Osteoblast (primary cell): ENCODE data around the gene SPP2. TPM values are rescaled to one million over a fixed set of nuclear protein-coding genes. Genes with fewer than 3 reads are reported as not detected.

Experiments used
- DNase-seq: peaks from one replicate; pipeline ENCODE4 v3.0.0; 2011; ENCODE audit warnings: low spot score, mixed read lengths; ENCODE audit not compliant: insufficient read length; ENCODE audit errors: missing footprints
- H2AFZ ChIP-seq: 2 replicates; pipeline ENCODE4 v1.6.0; 2011; ENCODE audit warnings: mild to moderate bottlenecking, low read length
- H3K27ac ChIP-seq: 2 replicates; pipeline ENCODE4 v1.5.1; 2011; ENCODE audit warnings: mild to moderate bottlenecking, low read depth, low read length, moderate library complexity
- H3K27me3 ChIP-seq: 2 replicates; pipeline ENCODE4 v1.6.0; 2012; ENCODE audit warnings: mild to moderate bottlenecking, control low read depth, inconsistent platforms, low read length, moderate library complexity; ENCODE audit not compliant: insufficient read depth
- H3K36me3 ChIP-seq: 2 replicates; pipeline ENCODE4 v1.5.1; 2011; ENCODE audit warnings: mild to moderate bottlenecking, low read length, control low read depth, moderate library complexity; ENCODE audit not compliant: insufficient read depth
- H3K4me1 ChIP-seq: 2 replicates; pipeline ENCODE4 v1.5.1; 2011; ENCODE audit warnings: mild to moderate bottlenecking, low read length, control low read depth, moderate library complexity; ENCODE audit not compliant: insufficient read depth
- H3K4me2 ChIP-seq: 2 replicates; pipeline ENCODE4 v1.6.0; 2011; ENCODE audit warnings: mild to moderate bottlenecking, low read length; ENCODE audit not compliant: insufficient read depth
- H3K4me3 ChIP-seq: fragments of 200-600 bp; sonication (generic); 3 replicates; pipeline ENCODE4 v1.5.1; 2012; ENCODE audit warnings: mild to moderate bottlenecking, low read length, inconsistent platforms; ENCODE audit not compliant: insufficient read depth
- H3K79me2 ChIP-seq: 2 replicates; pipeline ENCODE4 v1.6.0; 2012; ENCODE audit warnings: mild to moderate bottlenecking, low read length, control low read depth, inconsistent platforms; ENCODE audit not compliant: insufficient read depth
- H3K9me3 ChIP-seq: 2 replicates; pipeline ENCODE4 v1.5.1; 2011; ENCODE audit warnings: low read depth, low read length, control low read depth
- H4K20me1 ChIP-seq: 2 replicates; pipeline ENCODE4 v1.6.0; 2012; ENCODE audit warnings: mild to moderate bottlenecking, low read length, control low read depth; ENCODE audit not compliant: insufficient read depth
- total RNA-seq: library from RNA; depleted of rRNA; stranded (reverse); fragments of >200 nt; gene quantifications from 2 replicates; pipeline ENCODE4 v1.2.3, GENCODE V29; 2012
- TF ChIP-seq, protein P1 (sequence below): IDR thresholded peaks from 2 replicates; pipeline ENCODE4 v1.5.1; 2011; ENCODE audit warnings: mild to moderate bottlenecking, low read depth, low read length, moderate library complexity; ENCODE audit errors: extremely low read depth

Gene SPP2
- total RNA-seq, 1 donor, result not detected

- Histone ChIP-seq H3K4me2 (no peak overlapping the region), H2AFZ (no peak overlapping the region), H3K36me3 (no peaks in the 10 kb centered on the region), H4K20me1 (no peaks in the 10 kb centered on the region), H3K79me2 (no peaks in the 10 kb centered on the region), H3K27me3 (no peaks in the 10 kb centered on the region), H3K27ac (no peak overlapping the region), H3K4me1 (peaks cover 9% of the 10 kb centered on the region), H3K4me3 (no peak overlapping the region), H3K9me3 (no peaks in the 10 kb centered on the region)
- TF ChIP-seq, protein P1, sequence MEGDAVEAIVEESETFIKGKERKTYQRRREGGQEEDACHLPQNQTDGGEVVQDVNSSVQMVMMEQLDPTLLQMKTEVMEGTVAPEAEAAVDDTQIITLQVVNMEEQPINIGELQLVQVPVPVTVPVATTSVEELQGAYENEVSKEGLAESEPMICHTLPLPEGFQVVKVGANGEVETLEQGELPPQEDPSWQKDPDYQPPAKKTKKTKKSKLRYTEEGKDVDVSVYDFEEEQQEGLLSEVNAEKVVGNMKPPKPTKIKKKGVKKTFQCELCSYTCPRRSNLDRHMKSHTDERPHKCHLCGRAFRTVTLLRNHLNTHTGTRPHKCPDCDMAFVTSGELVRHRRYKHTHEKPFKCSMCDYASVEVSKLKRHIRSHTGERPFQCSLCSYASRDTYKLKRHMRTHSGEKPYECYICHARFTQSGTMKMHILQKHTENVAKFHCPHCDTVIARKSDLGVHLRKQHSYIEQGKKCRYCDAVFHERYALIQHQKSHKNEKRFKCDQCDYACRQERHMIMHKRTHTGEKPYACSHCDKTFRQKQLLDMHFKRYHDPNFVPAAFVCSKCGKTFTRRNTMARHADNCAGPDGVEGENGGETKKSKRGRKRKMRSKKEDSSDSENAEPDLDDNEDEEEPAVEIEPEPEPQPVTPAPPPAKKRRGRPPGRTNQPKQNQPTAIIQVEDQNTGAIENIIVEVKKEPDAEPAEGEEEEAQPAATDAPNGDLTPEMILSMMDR, result no peak
- no peak for DNase-seq
Measured at GRCh38 chr2:234110219-234110618, 59.7 kb downstream of the SPP2 start.

- Histone ChIP-seq H4K20me1 (no peaks in the 10 kb centered on the region), H3K27ac (no peak overlapping the region), H3K4me3 (no peak overlapping the region), H3K4me2 (no peak overlapping the region), H3K36me3 (no peaks in the 10 kb centered on the region), H3K4me1 (peaks cover 9% of the 10 kb centered on the region), H3K27me3 (no peaks in the 10 kb centered on the region), H3K79me2 (no peaks in the 10 kb centered on the region), H2AFZ (no peak overlapping the region), H3K9me3 (no peaks in the 10 kb centered on the region)
- TF ChIP-seq, protein P1, result no peak
- DNase-seq, result peak; percentile 90
Measured at GRCh38 chr2:234111523-234111922, 61.0 kb downstream of the SPP2 start.

DNA sequence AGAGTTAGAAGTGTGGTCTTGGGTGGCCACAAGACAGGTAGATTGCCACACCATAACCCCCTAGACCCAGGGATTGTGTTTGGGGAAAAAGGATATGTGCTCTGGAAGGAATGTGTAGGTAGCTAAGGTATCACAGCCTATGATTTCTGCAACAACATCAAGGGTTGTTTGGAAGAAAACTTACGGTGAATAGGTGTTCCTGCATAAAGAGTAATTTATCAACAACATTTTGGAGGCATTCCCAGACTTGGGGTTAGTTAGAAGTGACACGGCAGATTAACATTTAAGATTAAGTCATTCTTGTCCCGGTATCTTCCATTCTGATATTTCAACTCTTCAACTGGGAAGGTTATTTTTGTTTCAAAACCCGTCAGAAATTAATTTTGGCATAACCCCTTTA lies 65.5 kb downstream of the SPP2 start:
- no peak for DNase-seq
- H3K79me2 ChIP-seq, result no peaks in the 10 kb centered on the region
- no peaks in the 10 kb centered on the region for H4K20me1 ChIP-seq
- no peak overlapping the region for H2AFZ ChIP-seq
- H3K36me3 ChIP-seq, result no peaks in the 10 kb centered on the region
- H3K4me1 ChIP-seq, result peaks cover 9% of the 10 kb centered on the region
- no peak overlapping the region for H3K27ac ChIP-seq
- no peak overlapping the region for H3K4me2 ChIP-seq
- H3K27me3 ChIP-seq, result no peaks in the 10 kb centered on the region
- TF ChIP-seq, protein P1, result no peak
- no peaks in the 10 kb centered on the region for H3K9me3 ChIP-seq
- H3K4me3 ChIP-seq, result no peak overlapping the region

DNA sequence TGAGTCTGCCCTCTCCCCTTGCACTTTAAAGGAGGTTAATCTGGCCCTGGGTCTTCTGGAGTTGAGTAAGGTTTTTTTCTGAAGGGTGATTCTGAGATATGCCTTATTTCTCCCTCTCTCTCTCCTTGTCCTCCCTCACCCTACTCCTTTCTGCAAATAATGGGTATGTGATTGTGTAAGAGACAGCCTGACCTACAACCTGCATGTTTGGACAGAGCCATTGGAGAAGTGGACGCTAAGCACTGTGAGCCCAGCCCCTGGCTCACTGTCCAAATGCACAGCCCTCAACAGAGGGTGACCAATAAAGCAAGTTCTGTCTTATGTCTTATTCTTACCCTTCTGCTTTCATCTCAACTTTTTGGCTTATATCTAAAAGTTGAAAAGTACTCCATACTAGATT lies 71.5 kb downstream of the SPP2 start:
- TF ChIP-seq, protein P1, result no peak
- no peak overlapping the region for H2AFZ ChIP-seq
- no peaks in the 10 kb centered on the region for H3K9me3 ChIP-seq
- H3K79me2 ChIP-seq, result no peaks in the 10 kb centered on the region
- H3K4me2 ChIP-seq, result no peak overlapping the region
- no peak for DNase-seq
- H3K4me3 ChIP-seq, result no peak overlapping the region
- H3K27me3 ChIP-seq, result peaks cover 8% of the 10 kb centered on the region
- H3K27ac ChIP-seq, result no peak overlapping the region
- no peaks in the 10 kb centered on the region for H3K4me1 ChIP-seq
- H3K36me3 ChIP-seq, result no peaks in the 10 kb centered on the region
- H4K20me1 ChIP-seq, result no peaks in the 10 kb centered on the region
